Psoas muscle (tissue), 8 donors: ENCODE data around the gene ZNF532. TPM values are rescaled to one million over a fixed set of nuclear protein-coding genes. Genes with fewer than 3 reads are reported as not detected.
"Not testable (repeated sequence)": the region's sequence is repeated elsewhere in the genome, so short reads cannot be mapped to it uniquely, and the experiment has no call there.

Experiments used
- ATAC-seq, 4 donors: fragments of 200-7000 bp; cut with Tn5 transposase; one replicate each; pipeline ENCODE4 v1.9.1; 2020; ENCODE audit warnings: moderate library complexity in 3 of 4, mild to moderate bottlenecking in 2 of 4
- DNase-seq, 2 donors: peaks; one replicate each; pipeline ENCODE4 v3.0.0-alpha.2; 2020
- H3K27ac ChIP-seq: fragments of 200-600 bp; one replicate; pipeline ENCODE4 v1.8.0; 2022
- H3K27me3 ChIP-seq, 3 donors: fragments of 200-600 bp in 1 of 3; one replicate each; pipeline versions ENCODE4 v1.6.1 to v1.8.0; 2013 to 2022; ENCODE audit warnings: low read length in 2 of 3, mild to moderate bottlenecking in 2 of 3, moderate library complexity in 1 of 3; ENCODE audit not compliant: insufficient read depth in 3 of 3
- H3K36me3 ChIP-seq, 2 donors: fragments of 200-600 bp in 1 of 2; one replicate each; pipeline versions ENCODE4 v1.6.1 to v1.8.0; 2013 to 2022; ENCODE audit warnings: low read depth in 1 of 2, mild to moderate bottlenecking in 1 of 2, moderate library complexity in 1 of 2; ENCODE audit not compliant: insufficient read depth in 1 of 2
- H3K4me1 ChIP-seq: fragments of 200-600 bp; one replicate; pipeline ENCODE4 v1.8.0; 2022
- H3K4me3 ChIP-seq: fragments of 200-600 bp; one replicate; pipeline ENCODE4 v1.8.0; 2022; ENCODE audit warnings: mild to moderate bottlenecking
- H3K9me3 ChIP-seq: fragments of 200-600 bp; one replicate; pipeline ENCODE4 v1.8.0; 2022
- CTCF ChIP-seq: fragments of 200-600 bp; IDR thresholded peaks from one replicate; pipeline ENCODE4 v1.8.0; 2022; ENCODE audit warnings: antibody characterized with exemption
- WGBS, 3 donors: extraction: QIAGEN DNeasy Blood & Tissue Kit; methylation state at CpG; one replicate each; pipeline versions ENCODE4 v1.1.6 to v1.1.7; 2013; 5-methylcytosine and 5-hydroxymethylcytosine counted together
- intact Hi-C, 2 donors: fragments of 100-400 bp; cut with DNase I; formaldehyde crosslinking; loops; one replicate each; pipeline versions ENCODE4 v1.11.0 to v1.14.2; 2022
- polyA plus RNA-seq, 3 donors: library from polyadenylated mRNA; stranded (reverse); fragments of 200-250 nt; gene quantifications; one replicate each; pipeline ENCODE4 v1.2.3, GENCODE V29; 2013
- total RNA-seq, 4 donors: library from RNA; stranded (reverse); fragmentation: NEBNext Ultra II Directional in 2 of 4; extraction: Animal tissue kit (Norgen Biotek cat#: 25700) in 2 of 4; gene quantifications; one replicate each; pipeline versions ENCODE4 v1.2.1 to v1.2.4, GENCODE V29; 2021 to 2023
- donor health status: healthy with polysubstance abuse.
- donor health status: DM: no; HTN: no; CAD: no; lungs with moderate emphysema.
- donor health status: Bipolar disorder and iron deficiency.
- donor health status: healthy.
- donor health status: DM: yes; HTN: yes; CAD: no.
- donor health status: DM: no; HTN: no; CAD: no.
- donor health status: DM: no; HTN: no; CAD: no.
- donor health status: DM: yes; HTN: yes; CAD: no.

Gene ZNF532
- total and polyA plus RNA-seq, 7 donors: 13.6 to 105 (median 68.8) TPM

- no peak for TF ChIP-seq CTCF
- Histone ChIP-seq H3K27me3 (no peaks in the 10 kb centered on the region), H3K4me3 (no peak overlapping the region), H3K27ac (no peak overlapping the region), H3K4me1 (peaks cover 8% of the 10 kb centered on the region), H3K36me3 (no peaks in the 10 kb centered on the region), H3K9me3 (no peaks in the 10 kb centered on the region)
- intact Hi-C loops: no loop called here
- ATAC-seq (no peak), DNase-seq (no peak)
- WGBS, 3 donors: 94 to 96% (median 94%) methylated on average over 4 of the region's 4 CpGs
Measured at GRCh38 chr18:58852629-58853028, 12.0 kb upstream of the ZNF532 start.

GRCh38 chr18:58853561-58853960 lies 11.1 kb upstream of the ZNF532 start:
- no peak for ATAC-seq
- no peaks in the 10 kb centered on the region for H3K36me3 ChIP-seq
- no peak overlapping the region for H3K4me3 ChIP-seq
- H3K4me1 ChIP-seq: peaks cover 8% of the 10 kb centered on the region
- no peaks in the 10 kb centered on the region for H3K27me3 ChIP-seq
- intact Hi-C loops: no loop called here
- no peak for DNase-seq
- 77 to 84% (median 81%) methylated on average over 3 of the region's 3 CpGs for WGBS, 3 donors
- no peak for TF ChIP-seq CTCF
- H3K27ac ChIP-seq: no peak overlapping the region
- no peaks in the 10 kb centered on the region for H3K9me3 ChIP-seq

- H3K36me3 ChIP-seq, H3K9me3 ChIP-seq, intact Hi-C loops, ATAC-seq, DNase-seq, H3K4me3 ChIP-seq, H3K27me3 ChIP-seq, H3K27ac ChIP-seq: not testable (repeated sequence)
- H3K4me1 ChIP-seq: peaks cover 19% of the 10 kb centered on the region
- 89 to 95% (median 91%) methylated on average over 7 of the region's 7 CpGs for WGBS, 3 donors
Measured at GRCh38 chr18:58855521-58855920, 9.2 kb upstream of the ZNF532 start.

- DNase-seq (no peak), ATAC-seq (peak in 2 of 4 donors; percentile 39 to 55)
- Histone ChIP-seq H3K9me3 (no peaks in the 10 kb centered on the region), H3K27ac (no peak overlapping the region), H3K27me3 (no peaks in the 10 kb centered on the region), H3K4me3 (no peak overlapping the region), H3K36me3 (no peaks in the 10 kb centered on the region), H3K4me1 (peaks cover 33% of the 10 kb centered on the region)
- TF ChIP-seq CTCF: no peak
- intact Hi-C loops: no loop called here
- 65 to 83% (median 73%) methylated on average over 9 of the region's 9 CpGs for whole genome bisulfite sequencing, 3 donors
Measured at GRCh38 chr18:58856881-58857280, 7.8 kb upstream of the ZNF532 start.

GRCh38 chr18:58858591-58859468 lies 5.8 kb upstream of the ZNF532 start:
- H3K36me3 ChIP-seq: no peaks in the 10 kb centered on the region
- peak; percentile 49 to 60 for DNase-seq
- WGBS, 3 donors: 46 to 53% (median 49%) methylated on average over 11 of the region's 11 CpGs
- no peaks in the 10 kb centered on the region for H3K9me3 ChIP-seq
- peaks cover 42% of the 10 kb centered on the region for H3K4me1 ChIP-seq
- H3K27ac ChIP-seq: peak overlapping the region; percentile 99
- ATAC-seq: peak; percentile 56 to 82 (median 66)
- intact Hi-C loops: no loop called here
- TF ChIP-seq CTCF: no peak
- H3K4me3 ChIP-seq: no peak overlapping the region
- no peaks in the 10 kb centered on the region for H3K27me3 ChIP-seq
